Effector CD4-positive, alpha-beta T cell (primary cell): ENCODE results near the gene ADARB2.

Experiments
- DNase-seq: peaks from one replicate; pipeline ENCODE4 v3.0.0-alpha.2; 2020

ADARB2 gene

GRCh38 chr10:1377740-1378397, 359.5 kb downstream of the ADARB2 start:
- DNase-seq: no peak

- no peak for DNase-seq
Observed at GRCh38 chr10:1377231-1377630, 360.1 kb downstream of the ADARB2 start.

- no peak for DNase-seq
Observed at GRCh38 chr10:1376384-1376945, 360.9 kb downstream of the ADARB2 start.

- no peak for DNase-seq
Observed at GRCh38 chr10:1375346-1376170, 361.8 kb downstream of the ADARB2 start.

GRCh38 chr10:1374511-1375345, 362.6 kb downstream of the ADARB2 start:
- no peak for DNase-seq

GRCh38 chr10:1373287-1373686, 364.0 kb downstream of the ADARB2 start:
- DNase-seq: no peak

GRCh38 chr10:1372212-1372611, 365.1 kb downstream of the ADARB2 start:
- no peak for DNase-seq

GRCh38 chr10:1370298-1370697, 367.0 kb downstream of the ADARB2 start:
- DNase-seq: no peak

GRCh38 chr10:1369665-1370064, 367.7 kb downstream of the ADARB2 start:
- no peak for DNase-seq

GRCh38 chr10:1369197-1369596, 368.1 kb downstream of the ADARB2 start:
- DNase-seq: no peak

- DNase-seq: no peak
Observed at GRCh38 chr10:1368842-1369171, 368.5 kb downstream of the ADARB2 start.

GRCh38 chr10:1367938-1368841, 369.1 kb downstream of the ADARB2 start:
- DNase-seq: no peak

- DNase-seq: no peak
Observed at GRCh38 chr10:1366811-1367425, 370.4 kb downstream of the ADARB2 start.

GRCh38 chr10:1366322-1366691, 371.0 kb downstream of the ADARB2 start:
- DNase-seq: no peak

GRCh38 chr10:1365540-1366321, 371.6 kb downstream of the ADARB2 start:
- no peak for DNase-seq

GRCh38 chr10:1364151-1364910, 373.0 kb downstream of the ADARB2 start:
- DNase-seq: no peak

GRCh38 chr10:1363446-1364121, 373.7 kb downstream of the ADARB2 start:
- DNase-seq: no peak

- DNase-seq: no peak
Observed at GRCh38 chr10:1362589-1363445, 374.5 kb downstream of the ADARB2 start.
